Activated naive CD8-positive, alpha-beta T cell (primary cell): ENCODE data around the gene OR52M1.
"Not testable (repeated sequence)": the region's sequence is repeated elsewhere in the genome, so short reads cannot be mapped to it uniquely, and the experiment has no call there.

Experiments
- H3K27ac Mint-ChIP-seq: one replicate; pipeline ENCODE4 v1.8.0; 2021; ENCODE audit warnings: mixed read lengths
- H3K27me3 Mint-ChIP-seq: one replicate; pipeline ENCODE4 v1.8.0; 2021; ENCODE audit warnings: mixed read lengths
- H3K36me3 Mint-ChIP-seq: one replicate; pipeline ENCODE4 v1.8.0; 2021; ENCODE audit warnings: mixed read lengths
- H3K4me1 Mint-ChIP-seq: one replicate; pipeline ENCODE4 v1.8.0; 2021; ENCODE audit warnings: low read depth, mixed read lengths
- H3K4me3 Mint-ChIP-seq: one replicate; pipeline ENCODE4 v1.8.0; 2021; ENCODE audit warnings: mild to moderate bottlenecking, mixed read lengths
- H3K9me3 Mint-ChIP-seq: one replicate; pipeline ENCODE4 v1.8.0; 2021; ENCODE audit warnings: low read depth, mixed read lengths

OR52M1 gene, protein sequence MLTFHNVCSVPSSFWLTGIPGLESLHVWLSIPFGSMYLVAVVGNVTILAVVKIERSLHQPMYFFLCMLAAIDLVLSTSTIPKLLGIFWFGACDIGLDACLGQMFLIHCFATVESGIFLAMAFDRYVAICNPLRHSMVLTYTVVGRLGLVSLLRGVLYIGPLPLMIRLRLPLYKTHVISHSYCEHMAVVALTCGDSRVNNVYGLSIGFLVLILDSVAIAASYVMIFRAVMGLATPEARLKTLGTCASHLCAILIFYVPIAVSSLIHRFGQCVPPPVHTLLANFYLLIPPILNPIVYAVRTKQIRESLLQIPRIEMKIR

DNA sequence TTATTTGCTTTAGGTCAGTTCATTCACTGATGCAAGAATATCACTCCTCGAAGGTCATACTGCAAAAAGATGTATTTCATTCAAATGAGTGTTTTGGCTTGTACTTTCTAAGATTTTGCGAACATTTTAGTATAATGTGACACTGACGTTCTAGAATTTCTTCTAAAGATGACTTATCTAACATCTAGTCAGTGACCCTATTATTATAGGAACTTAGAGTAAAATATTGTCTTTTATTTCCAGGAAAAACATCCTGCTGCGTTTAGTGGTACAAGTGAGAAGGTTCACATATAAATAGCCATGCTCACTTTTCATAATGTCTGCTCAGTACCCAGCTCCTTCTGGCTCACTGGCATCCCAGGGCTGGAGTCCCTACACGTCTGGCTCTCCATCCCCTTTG lies at the start of gene OR52M1:
Gene OR52M1 (plus strand): TSS at position 301 of the 400 bp plus-strand sequence. CDS start 0 bp downstream, at position 301.
- no peaks in the 10 kb centered on the region for H3K27me3 Mint-ChIP-seq
- H3K36me3 Mint-ChIP-seq = no peaks in the 10 kb centered on the region
- H3K4me3 Mint-ChIP-seq = no peak within 1 kb of the TSS
- H3K9me3 Mint-ChIP-seq = no peaks in the 10 kb centered on the region
- no peaks in the 10 kb centered on the region for H3K4me1 Mint-ChIP-seq
- H3K27ac Mint-ChIP-seq = no peak within 1 kb of the TSS

DNA sequence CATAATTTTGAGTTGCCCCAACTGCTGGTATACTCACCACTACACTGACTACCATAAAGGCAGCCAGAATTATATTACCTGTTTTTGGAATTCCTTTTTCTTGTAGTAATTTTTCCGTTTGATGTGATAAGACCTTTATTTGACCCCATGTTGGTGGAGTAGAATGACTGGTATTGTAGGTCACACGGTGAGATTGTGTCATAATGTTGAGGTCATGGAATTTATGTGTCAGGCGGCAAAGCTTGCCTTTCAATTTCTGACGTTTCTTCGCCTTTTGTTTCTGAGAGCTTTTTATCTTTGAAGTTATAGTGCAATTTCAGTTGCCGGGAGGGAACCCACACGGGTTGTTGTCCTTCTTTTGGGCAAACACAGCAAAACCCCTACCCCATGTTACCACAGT lies 49.5 kb upstream of the OR52M1 start:
- H3K36me3 Mint-ChIP-seq = peaks cover 2% of the 10 kb centered on the region

DNA sequence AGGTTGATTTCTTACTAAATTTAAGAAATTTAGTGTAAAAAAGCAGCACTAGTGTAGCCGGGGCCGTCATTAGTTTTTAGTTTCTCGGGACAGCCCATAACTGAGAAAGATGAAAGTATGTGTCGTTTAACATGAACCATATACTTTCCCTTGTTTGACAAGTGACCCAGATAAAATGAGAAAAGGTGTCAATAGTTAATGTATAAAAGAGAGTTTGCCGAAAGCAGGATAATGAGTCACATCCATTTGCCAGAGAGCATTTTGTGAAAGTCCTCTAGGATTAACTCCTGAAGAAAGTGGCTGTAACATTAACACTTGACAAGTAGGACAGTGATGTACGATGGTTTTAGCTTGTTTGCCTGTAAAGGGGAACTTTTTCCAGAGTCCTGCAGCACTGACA lies 49.0 kb upstream of the OR52M1 start:
- Mint-ChIP-seq H3K27ac (no peak overlapping the region), H3K9me3 (peaks cover 5% of the 10 kb centered on the region), H3K36me3 (peaks cover 2% of the 10 kb centered on the region), H3K27me3 (peaks cover 2% of the 10 kb centered on the region), H3K4me1 (no peaks in the 10 kb centered on the region), H3K4me3 (no peak overlapping the region)

More for the DNA sequence above, 49.5 kb upstream of the OR52M1 start:
- Mint-ChIP-seq H3K4me1 (no peaks in the 10 kb centered on the region), H3K9me3 (peaks cover 5% of the 10 kb centered on the region), H3K27ac (no peak overlapping the region), H3K27me3 (peaks cover 2% of the 10 kb centered on the region), H3K4me3 (no peak overlapping the region)

DNA sequence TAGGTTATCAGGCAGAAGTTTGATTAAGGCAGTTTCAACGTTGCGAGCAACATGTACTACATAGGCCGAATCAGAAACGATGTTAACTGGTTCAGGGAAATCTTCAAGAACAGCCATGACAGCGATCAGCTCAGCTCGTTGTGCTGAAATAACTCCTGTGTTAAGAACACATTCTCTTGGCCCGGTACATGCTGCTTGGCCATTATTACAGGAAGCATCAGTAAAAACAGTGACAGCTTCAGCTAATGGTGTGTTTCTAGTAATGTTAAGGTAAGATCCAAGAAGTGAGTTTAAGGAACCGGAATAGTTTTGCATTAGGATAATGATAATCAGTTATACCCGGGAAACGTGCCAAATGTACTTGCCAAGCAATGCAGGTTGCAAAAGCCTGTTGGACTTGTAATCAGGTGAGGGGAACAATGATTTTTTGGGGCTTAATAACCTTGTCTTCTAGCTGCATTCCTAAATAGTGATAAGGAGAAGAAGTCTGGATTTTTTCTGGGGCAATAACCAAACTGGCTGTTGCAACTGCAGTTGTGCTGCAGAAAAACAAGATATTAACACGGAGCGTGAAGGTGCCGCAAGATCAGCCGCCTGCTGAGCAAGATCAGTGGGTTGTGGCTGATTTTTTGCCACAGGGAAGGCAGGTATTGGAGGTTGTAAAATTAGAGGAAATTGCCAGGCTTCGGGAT lies 48.3 kb upstream of the OR52M1 start:
- H3K27ac Mint-ChIP-seq = no peak overlapping the region
- H3K27me3 Mint-ChIP-seq = peaks cover 2% of the 10 kb centered on the region
- H3K4me1 Mint-ChIP-seq = no peaks in the 10 kb centered on the region
- no peaks in the 10 kb centered on the region for H3K36me3 Mint-ChIP-seq
- H3K4me3 Mint-ChIP-seq = no peak overlapping the region
- H3K9me3 Mint-ChIP-seq = peaks cover under 1% of the 10 kb centered on the region

DNA sequence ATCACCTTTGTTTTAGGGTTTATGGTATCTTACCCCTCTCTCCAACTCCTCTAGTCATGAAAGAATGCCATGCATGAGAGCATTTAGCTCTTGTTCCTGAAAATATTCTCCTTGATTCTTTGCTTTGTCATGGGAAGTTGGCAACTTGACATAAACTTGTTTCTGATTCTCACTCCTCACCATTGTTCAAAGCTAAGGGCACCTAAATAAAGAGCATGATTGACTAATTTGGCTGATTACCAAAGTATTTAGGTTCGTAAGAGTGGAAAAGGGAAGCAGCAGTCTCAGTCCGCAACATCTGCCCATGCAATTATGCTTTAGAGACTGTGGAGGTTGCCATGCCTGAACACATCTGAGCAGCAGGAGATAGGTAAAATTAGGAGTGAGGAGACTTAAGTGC lies 36.1 kb upstream of the OR52M1 start:
- peaks cover 2% of the 10 kb centered on the region for H3K27me3 Mint-ChIP-seq
- peaks cover 3% of the 10 kb centered on the region for H3K4me1 Mint-ChIP-seq
- no peak overlapping the region for H3K27ac Mint-ChIP-seq
- peaks cover 3% of the 10 kb centered on the region for H3K36me3 Mint-ChIP-seq
- H3K9me3 Mint-ChIP-seq = no peaks in the 10 kb centered on the region
- H3K4me3 Mint-ChIP-seq = no peak overlapping the region

DNA sequence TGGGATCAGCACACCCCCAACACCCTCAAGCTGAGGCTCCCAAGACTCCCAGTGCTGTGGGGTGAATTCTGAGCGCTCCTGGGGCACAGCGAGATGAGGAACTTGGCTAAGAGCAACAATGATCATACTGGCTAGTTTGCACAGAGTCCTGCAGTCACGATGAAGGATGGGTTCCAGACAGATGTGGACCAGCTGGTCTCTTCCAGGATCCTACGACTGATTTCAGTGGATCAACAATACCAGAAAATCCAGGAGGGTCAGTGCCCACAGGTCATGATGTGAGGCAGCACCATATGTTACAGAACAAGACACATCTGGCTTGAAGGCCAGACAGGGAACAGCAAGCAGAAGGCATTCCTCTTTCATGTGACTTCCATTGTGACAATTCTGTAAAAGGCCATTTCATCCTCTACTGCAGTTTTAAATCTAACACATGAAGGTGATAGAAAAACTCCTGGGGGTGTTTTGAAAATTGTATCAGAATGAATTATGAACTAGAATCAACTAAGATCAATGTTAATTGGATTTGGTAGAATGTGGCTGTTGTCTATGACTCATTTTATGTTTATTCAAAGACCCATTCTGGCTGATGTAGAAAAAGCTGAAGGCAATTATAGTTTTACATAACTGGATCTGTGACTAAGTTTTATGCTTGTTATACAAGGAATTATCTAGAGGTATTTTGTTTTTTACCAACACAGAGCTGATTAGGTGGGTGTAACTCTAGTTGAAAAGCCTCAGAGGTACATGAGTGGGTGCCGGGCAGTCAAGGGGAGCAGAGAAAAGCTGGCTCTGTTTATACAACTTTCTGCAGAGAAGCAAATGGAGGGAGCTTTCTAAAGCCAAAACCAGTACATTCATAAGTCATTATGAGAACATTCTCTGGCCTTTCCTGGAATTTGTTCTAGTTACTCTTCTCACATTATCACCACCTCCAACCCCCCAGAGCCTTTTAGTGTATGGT lies 33.4 kb upstream of the OR52M1 start:
- peaks cover 3% of the 10 kb centered on the region for H3K36me3 Mint-ChIP-seq
- no peaks in the 10 kb centered on the region for H3K9me3 Mint-ChIP-seq
- no peak overlapping the region for H3K4me3 Mint-ChIP-seq
- H3K27me3 Mint-ChIP-seq = peaks cover 2% of the 10 kb centered on the region
- H3K27ac Mint-ChIP-seq = no peak overlapping the region
- peaks cover 3% of the 10 kb centered on the region for H3K4me1 Mint-ChIP-seq

DNA sequence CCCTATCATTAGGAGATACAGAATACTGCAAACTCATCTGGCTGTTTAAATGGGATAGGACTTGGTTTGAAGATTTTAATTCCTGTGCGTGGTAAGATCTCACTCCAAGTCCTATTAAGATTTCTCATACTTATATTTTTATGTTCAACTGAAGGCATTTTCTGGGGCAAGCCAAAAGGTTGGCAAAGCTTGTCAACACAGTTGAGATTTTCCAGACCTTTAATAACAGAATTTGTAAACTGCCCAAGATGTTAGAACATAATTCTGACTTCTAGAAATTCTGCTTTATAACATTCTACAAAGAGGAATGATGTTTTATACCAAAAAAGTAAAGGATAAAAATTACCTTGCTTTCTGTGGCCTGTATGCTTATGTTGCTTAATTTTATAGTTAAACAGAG lies 30.8 kb upstream of the OR52M1 start:
- Mint-ChIP-seq H3K9me3 (no peaks in the 10 kb centered on the region), H3K36me3 (no peaks in the 10 kb centered on the region), H3K27ac (no peak overlapping the region), H3K27me3 (no peaks in the 10 kb centered on the region), H3K4me3 (no peak overlapping the region), H3K4me1 (peaks cover 3% of the 10 kb centered on the region)

DNA sequence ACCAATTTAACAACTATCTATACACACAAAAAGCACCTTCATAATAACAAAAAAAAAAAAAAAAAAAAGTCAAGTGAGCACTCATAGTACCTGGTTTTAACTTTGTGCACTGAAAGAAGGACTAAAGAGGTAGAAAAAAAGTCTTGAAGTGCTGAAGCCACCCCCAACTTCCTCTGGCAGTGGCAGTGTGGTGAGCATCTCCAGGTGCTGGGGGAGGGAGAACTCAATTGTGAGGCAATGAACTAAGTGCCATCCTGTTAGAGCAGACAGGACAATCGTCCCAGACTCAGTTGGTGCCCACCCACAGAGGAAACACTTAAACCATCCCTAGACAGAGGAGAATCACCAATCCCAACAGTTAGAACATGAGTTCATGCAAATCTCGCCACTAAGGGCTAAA lies 22.7 kb upstream of the OR52M1 start:
- no peaks in the 10 kb centered on the region for H3K9me3 Mint-ChIP-seq
- peaks cover 3% of the 10 kb centered on the region for H3K27me3 Mint-ChIP-seq
- peaks cover 12% of the 10 kb centered on the region for H3K4me1 Mint-ChIP-seq
- H3K27ac Mint-ChIP-seq = no peak overlapping the region
- no peak overlapping the region for H3K4me3 Mint-ChIP-seq
- no peaks in the 10 kb centered on the region for H3K36me3 Mint-ChIP-seq

DNA sequence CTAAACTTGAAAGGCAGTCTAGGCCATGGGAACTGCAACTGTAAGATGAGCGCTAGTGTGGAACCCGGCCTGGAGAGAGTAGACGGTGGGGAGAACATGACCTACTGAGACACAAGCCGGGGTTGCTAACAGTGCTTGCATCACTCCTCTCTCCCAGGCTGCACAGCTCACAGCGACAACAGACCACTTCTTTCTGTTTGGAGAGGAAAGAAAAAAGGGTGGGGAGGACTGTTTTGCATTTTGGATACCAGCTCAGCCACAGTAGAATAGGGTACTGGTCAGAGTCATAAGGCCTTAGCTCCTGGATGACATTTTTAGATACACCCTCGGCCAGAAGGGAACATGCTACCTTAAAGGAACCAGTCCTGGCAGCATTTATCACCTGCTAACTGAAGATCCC lies 22.2 kb upstream of the OR52M1 start:
- H3K4me3 Mint-ChIP-seq = no peak overlapping the region
- H3K4me1 Mint-ChIP-seq = peaks cover 12% of the 10 kb centered on the region
- H3K9me3 Mint-ChIP-seq = no peaks in the 10 kb centered on the region
- no peaks in the 10 kb centered on the region for H3K36me3 Mint-ChIP-seq
- peaks cover 3% of the 10 kb centered on the region for H3K27me3 Mint-ChIP-seq
- H3K27ac Mint-ChIP-seq = no peak overlapping the region

DNA sequence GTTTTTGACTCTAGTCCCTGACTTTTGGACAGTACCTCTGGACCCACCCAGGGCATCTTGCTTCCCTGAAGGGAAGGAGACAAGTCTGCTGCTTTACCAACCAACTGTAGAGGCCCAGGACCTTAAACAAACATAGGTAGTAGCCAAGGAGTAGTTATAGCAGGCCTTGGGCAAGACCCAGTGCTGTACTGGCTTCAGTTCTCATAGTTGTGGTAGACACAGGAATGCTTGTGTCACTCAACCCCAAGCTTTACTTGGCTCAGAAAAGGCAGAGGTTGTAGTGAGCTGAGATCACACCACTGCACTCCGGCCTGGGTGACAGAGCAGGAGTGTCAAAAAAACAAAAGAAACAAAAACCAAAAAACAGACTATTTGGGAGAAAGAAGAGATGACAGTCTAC lies 21.3 kb upstream of the OR52M1 start:
- Mint-ChIP-seq H3K27me3 (peaks cover 3% of the 10 kb centered on the region), H3K4me3 (no peak overlapping the region), H3K9me3 (no peaks in the 10 kb centered on the region), H3K36me3 (no peaks in the 10 kb centered on the region), H3K27ac (no peak overlapping the region), H3K4me1 (peaks cover 12% of the 10 kb centered on the region)

DNA sequence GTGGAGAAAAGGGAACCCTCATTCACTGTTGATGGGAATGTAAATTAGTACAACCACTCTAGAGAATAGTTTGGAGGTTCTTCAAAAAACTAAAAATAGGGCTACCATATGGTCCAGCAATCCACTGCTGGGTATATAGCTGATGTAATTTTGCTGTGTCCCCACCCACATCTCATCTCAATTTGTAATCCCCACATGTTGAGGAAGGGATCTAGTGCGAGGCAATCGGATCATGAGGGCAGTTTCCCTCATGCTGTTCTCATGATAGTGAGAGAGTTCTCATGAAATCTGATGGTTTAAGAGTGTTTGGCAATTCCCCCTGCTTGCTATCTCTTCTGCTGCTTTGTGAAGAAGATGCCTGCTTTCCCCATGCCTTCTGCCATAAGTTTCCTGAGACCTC lies 17.1 kb upstream of the OR52M1 start:
- Mint-ChIP-seq H3K4me1 (no peaks in the 10 kb centered on the region), H3K27me3 (peaks cover 8% of the 10 kb centered on the region), H3K9me3 (peaks cover 3% of the 10 kb centered on the region), H3K4me3 (no peak overlapping the region), H3K36me3 (peaks cover 2% of the 10 kb centered on the region), H3K27ac (no peak overlapping the region)

DNA sequence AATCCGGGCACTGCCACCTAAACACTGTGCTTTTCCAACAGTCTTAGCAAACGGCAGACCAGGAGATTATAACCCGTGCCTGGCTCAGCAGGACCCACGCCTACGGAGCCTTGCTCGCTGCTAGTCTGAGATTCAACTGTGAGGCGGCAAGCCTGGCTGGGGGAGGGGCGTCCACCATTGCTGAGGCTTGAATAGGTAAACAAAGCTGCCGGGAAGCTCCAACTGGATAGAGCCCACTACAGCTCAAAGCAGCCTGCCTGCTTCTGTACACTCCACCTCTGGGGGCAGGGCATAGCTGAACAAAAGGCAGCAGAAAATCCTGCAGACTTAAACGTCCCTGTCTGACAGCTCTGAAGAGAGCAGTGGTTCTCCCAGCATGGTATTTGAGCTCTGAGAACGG lies 13.3 kb upstream of the OR52M1 start:
- not testable (repeated sequence) for H3K9me3 Mint-ChIP-seq

DNA sequence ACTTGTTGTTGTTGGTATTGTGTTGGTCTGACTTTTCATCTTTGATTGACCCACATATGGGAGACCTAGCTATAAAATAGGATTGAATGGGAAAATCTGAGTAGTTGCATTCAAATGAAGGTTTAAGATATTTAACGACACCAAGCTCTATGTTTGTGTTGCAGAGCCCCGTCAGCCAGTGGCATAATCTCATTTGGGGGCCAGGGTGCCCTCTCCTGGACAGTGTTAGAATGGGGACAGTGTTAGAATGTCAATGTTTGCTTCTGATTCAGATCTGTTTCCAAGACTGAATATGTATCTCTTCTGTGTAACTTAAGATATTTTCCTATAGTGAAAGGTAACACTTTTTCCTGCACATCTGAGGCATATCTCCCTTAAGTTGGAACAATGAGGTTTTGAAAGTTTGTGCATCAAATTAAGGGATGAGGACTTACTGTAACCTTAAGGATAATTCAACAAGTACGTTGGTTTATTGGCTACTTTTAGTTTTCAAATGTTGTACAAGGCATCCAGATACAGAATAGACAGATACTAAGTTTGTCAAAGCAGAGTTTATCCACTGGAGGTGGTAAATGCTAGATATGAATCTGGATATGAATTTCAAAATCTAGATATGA lies 5.3 kb upstream of the OR52M1 start:
- no peaks in the 10 kb centered on the region for H3K9me3 Mint-ChIP-seq
- no peaks in the 10 kb centered on the region for H3K27me3 Mint-ChIP-seq

More for the DNA sequence above, 13.3 kb upstream of the OR52M1 start:
- H3K4me3 Mint-ChIP-seq, H3K36me3 Mint-ChIP-seq, H3K27ac Mint-ChIP-seq, H3K4me1 Mint-ChIP-seq, H3K27me3 Mint-ChIP-seq: not testable (repeated sequence)

DNA sequence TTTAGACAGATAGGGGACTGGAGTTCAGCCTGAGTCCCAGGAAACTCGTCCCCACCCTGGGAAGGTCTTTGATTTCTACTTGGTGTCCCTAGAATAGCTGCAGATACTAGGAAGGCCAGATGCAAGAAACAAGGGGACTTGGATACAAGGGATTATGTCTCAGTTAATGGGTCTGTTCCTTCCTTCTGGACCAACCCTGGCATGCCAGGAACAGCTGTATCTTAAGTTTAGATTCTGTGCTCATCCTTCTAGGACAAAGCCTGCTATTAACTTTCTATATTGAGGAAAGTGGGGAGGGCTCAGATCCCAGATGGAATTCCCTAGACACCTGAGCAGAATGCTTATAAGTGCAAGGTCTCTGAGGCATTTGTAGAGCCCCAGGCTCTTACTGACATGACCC lies 3.9 kb upstream of the OR52M1 start:
- H3K27ac Mint-ChIP-seq = no peak overlapping the region
- no peaks in the 10 kb centered on the region for H3K9me3 Mint-ChIP-seq
- H3K4me1 Mint-ChIP-seq = no peaks in the 10 kb centered on the region

More for the DNA sequence above, 5.3 kb upstream of the OR52M1 start:
- Mint-ChIP-seq H3K4me3 (no peak overlapping the region), H3K36me3 (no peaks in the 10 kb centered on the region), H3K4me1 (no peaks in the 10 kb centered on the region), H3K27ac (no peak overlapping the region)

More for the DNA sequence above, 3.9 kb upstream of the OR52M1 start:
- Mint-ChIP-seq H3K4me3 (no peak overlapping the region), H3K36me3 (no peaks in the 10 kb centered on the region), H3K27me3 (no peaks in the 10 kb centered on the region)
